HFF-Myc (cell line): ENCODE results near the gene SEMA7A.
"Not testable (repeated sequence)": the region's sequence is repeated elsewhere in the genome, so short reads cannot be mapped to it uniquely, and the experiment has no call there.

ENCODE experiments used
- DNase-seq: peaks from one replicate; pipeline ENCODE4 v3.0.0-alpha.2; 2011; ENCODE audit warnings: low read depth; ENCODE audit errors: extremely low read depth
- H3K4me3 ChIP-seq: replicated peaks from 2 replicates; pipeline ENCODE4 v1.5.1; 2011; ENCODE audit warnings: low read depth, mild to moderate bottlenecking, control low read depth, low read length
- TF ChIP-seq, protein P1 (sequence below): IDR thresholded peaks from 2 replicates; pipeline ENCODE4 v1.5.1; 2012; ENCODE audit warnings: mild to moderate bottlenecking, low read depth, low read length, control low read depth; ENCODE audit errors: missing control alignments

The SEMA7A gene

DNA sequence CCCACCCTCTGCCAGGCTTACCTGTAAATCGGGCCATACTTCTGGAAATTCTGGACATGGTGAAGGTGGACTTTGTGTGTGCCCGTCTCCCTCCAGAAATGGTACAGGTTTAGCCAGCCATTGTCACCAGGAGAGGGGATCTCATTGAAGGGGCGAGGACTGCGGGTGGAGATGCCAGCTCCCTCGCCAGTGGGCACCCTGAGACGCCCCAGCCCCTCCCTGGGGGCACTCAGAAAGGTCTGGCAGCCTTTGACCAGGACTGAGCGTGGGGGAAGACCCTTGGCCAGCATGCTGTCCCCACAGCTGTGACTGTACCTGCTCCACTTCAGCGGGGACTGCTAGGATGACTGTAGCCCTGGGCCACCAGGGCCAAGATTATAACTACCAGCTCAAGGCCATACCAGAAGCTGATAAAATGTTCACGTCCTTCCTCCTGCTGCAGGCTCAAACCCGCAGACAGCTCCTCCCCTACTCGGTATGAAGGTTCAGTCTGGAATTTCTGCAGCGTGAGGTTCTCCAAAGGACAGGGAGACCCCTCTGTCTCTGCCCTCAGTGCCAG lies 66.4 kb downstream of the SEMA7A start, which contains the start of gene CYP11A1:
CYP11A1 (minus strand) TSS at position 351 of the 559 bp plus-strand sequence; CDS start at position 290, 61 bp downstream.
- TF ChIP-seq, protein P1, sequence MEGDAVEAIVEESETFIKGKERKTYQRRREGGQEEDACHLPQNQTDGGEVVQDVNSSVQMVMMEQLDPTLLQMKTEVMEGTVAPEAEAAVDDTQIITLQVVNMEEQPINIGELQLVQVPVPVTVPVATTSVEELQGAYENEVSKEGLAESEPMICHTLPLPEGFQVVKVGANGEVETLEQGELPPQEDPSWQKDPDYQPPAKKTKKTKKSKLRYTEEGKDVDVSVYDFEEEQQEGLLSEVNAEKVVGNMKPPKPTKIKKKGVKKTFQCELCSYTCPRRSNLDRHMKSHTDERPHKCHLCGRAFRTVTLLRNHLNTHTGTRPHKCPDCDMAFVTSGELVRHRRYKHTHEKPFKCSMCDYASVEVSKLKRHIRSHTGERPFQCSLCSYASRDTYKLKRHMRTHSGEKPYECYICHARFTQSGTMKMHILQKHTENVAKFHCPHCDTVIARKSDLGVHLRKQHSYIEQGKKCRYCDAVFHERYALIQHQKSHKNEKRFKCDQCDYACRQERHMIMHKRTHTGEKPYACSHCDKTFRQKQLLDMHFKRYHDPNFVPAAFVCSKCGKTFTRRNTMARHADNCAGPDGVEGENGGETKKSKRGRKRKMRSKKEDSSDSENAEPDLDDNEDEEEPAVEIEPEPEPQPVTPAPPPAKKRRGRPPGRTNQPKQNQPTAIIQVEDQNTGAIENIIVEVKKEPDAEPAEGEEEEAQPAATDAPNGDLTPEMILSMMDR: no peak

DNA sequence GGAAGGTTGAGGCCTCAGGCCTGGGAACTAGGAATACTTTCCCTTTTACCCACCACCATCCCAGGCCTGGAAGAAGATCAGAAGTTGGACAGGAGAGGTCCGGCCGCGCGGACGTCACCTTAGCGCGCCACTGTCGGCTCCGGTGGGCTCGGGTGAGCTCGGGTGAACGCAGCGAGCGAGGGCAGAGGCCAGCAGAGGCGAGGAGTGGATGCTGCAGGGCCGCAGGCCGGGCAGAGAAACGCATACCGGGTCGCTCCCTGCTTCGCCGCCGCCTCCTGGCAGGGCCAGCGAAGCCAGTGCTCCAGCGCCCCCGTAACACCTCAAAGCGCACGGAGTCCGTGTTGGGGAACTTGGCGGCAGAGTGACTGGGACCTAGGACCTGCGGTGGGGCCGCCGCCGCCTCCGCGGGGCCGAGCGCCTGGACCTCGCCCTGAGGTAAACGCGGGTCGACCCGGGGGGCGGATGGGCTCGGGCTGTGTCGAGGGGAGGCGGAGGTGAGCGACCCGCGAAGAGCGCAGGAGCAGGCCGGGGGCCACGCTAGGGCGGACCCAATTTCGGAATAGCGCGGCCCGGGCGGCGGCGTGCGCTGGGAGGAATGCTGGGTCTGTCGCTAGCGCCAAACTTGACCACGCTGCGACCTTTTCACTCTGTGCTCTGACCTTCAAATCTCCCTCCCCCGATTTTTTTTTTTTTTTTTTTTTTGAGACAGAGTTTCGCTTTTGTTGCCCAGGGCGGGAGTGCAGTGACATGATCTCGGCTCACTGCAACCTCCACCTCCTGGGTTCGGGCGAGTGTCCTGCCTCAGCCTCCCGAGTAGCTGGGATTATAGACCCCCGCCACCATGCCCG lies 67.9 kb downstream of the SEMA7A start:
- peak overlapping the region; percentile 40 for H3K4me3 ChIP-seq
- DNase-seq: no peak
- TF ChIP-seq, protein P1: no peak

More for the DNA sequence above, 66.4 kb downstream of the SEMA7A start, which contains the start of gene CYP11A1:
- no peak for DNase-seq
- H3K4me3 ChIP-seq: no peak within 1 kb of the TSS

DNA sequence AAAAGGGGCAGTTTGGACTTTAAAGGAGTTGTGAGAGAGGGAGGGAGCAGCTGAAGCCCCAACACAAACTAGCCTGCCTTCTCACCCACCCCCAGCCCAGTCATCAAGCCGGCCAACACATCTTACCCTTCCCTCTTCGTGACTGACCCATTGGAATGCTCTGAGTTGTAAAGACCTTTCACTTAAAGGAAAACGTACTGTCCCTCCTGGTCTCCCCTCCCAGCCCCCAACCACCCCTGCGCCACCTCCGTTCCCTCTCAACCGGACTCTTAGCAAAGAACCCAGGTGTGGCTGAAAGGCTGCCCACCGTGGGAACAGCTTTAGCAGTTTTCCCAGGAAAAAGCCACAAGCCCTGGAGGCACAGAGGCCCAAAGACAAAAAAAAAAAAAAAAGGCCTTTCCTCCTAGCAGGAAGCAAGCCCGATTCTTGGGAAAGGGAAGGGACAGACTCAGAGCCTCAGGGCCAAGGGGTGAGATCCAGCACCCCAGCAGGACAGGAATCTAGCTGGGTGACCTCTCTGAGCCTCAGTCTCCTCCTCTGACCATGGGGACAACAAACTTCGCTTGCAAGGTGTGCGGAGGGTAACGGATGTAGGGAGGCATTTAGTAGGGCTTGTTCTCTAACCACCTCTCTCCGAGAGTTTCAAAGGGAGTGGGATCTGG lies 68.7 kb downstream of the SEMA7A start:
- DNase-seq: no peak
- TF ChIP-seq, protein P1: no peak
- H3K4me3 ChIP-seq: no peak overlapping the region

DNA sequence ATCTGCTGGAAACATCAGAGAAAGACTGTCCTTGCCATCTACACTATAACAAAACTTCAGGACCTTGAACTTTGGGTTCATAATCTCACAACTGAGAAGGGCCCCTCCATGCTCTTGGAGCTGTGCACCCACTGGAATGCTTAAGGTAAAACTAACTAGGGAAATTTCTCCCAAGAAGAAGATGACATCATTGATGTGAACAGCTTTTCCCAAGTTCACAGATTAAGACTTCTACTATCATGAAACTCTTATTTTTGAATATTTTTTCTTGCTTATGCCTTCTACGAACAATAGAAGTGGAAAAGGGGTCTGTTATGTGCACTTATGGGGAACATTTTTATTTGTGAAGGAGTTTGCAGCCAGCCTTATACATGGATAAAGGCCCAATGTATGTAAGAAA lies 71.3 kb downstream of the SEMA7A start:
- H3K4me3 ChIP-seq: no peak overlapping the region
- no peak for DNase-seq
- TF ChIP-seq, protein P1: no peak

DNA sequence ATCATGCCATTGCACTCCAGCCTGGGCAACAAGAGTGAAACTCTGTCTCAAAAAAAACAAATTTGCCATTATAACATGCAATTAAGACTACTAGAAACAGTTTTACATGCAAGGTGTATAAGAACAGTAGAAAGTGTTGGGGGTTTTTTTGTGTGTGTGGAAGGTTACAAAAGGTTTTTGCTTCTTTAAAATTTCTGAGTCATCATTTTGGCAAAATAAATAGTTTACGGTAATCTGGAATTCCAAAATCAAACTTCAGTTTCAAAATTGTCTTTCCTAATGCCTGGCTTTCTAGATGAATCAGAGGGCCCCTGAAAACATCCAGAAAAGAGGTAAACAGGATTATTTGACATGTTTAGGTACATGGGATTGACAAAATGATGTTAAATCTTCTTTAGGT lies 72.9 kb downstream of the SEMA7A start:
- DNase-seq, H3K4me3 ChIP-seq: not testable (repeated sequence)

DNA sequence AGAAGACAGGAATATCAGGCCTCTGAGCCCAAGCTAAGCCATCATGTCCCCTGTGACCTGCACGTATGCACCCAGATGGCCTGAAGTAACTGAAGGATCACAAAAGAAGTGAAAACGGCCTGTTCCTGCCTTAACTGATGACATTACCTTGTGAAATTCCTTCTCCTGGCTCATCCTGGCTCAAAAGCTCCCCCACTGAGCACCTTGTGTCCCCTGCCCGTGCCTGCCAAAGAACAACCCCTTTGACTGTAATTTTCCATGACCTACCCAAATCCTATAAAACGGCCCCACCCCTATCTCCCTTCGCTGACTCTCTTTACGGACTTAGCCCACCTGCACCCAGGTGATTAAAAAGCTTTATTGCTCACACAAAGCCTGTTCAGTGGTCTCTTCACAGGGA lies 74.4 kb downstream of the SEMA7A start:
- H3K4me3 ChIP-seq, DNase-seq: not testable (repeated sequence)
